CD4-positive, alpha-beta T cell treated with Interferon alpha-2 for 1 hour (primary cell): Measurements from ENCODE around the gene KRTAP5-10.
"Not testable (repeated sequence)": the region's sequence is repeated elsewhere in the genome, so short reads cannot be mapped to it uniquely, and the experiment has no call there.

Experiments
- DNase-seq, 2 donors: peaks; one replicate each; pipeline ENCODE4 v3.0.0-alpha.2; 2020 to 2022

KRTAP5-10 gene

GRCh38 chr11:71574418-71574817, 9.1 kb downstream of the KRTAP5-10 start:
- no peak for DNase-seq

GRCh38 chr11:71575723-71576424, 10.5 kb downstream of the KRTAP5-10 start:
- no peak for DNase-seq

GRCh38 chr11:71576688-71577465, 11.5 kb downstream of the KRTAP5-10 start:
- DNase-seq = not testable (repeated sequence)

- no peak for DNase-seq
Measured at GRCh38 chr11:71577469-71578004, 12.2 kb downstream of the KRTAP5-10 start.

- not testable (repeated sequence) for DNase-seq
Measured at GRCh38 chr11:71579513-71579912, 14.2 kb downstream of the KRTAP5-10 start.

GRCh38 chr11:71580057-71581003, 15.0 kb downstream of the KRTAP5-10 start:
- peak in 1 of 2 donors; percentile 31 for DNase-seq

- no peak for DNase-seq
Measured at GRCh38 chr11:71581826-71582225, 16.5 kb downstream of the KRTAP5-10 start.

GRCh38 chr11:71582309-71582895, 17.0 kb downstream of the KRTAP5-10 start, which contains the start of gene KRTAP5-11:
KRTAP5-11 (minus strand) TSS chr11:71582875; CDS start chr11:71582837, 38 bp downstream.
- no peak for DNase-seq

GRCh38 chr11:71582969-71583368, 17.6 kb downstream of the KRTAP5-10 start:
- not testable (repeated sequence) for DNase-seq

- DNase-seq = not testable (repeated sequence)
Measured at GRCh38 chr11:71585673-71586072, 20.3 kb downstream of the KRTAP5-10 start.

GRCh38 chr11:71588314-71588713, 23.0 kb downstream of the KRTAP5-10 start:
- not testable (repeated sequence) for DNase-seq

- DNase-seq = peak in 1 of 2 donors; percentile 16
Measured at GRCh38 chr11:71588822-71589545, 23.6 kb downstream of the KRTAP5-10 start.

- DNase-seq = not testable (repeated sequence)
Measured at GRCh38 chr11:71589546-71589920, 24.2 kb downstream of the KRTAP5-10 start.

GRCh38 chr11:71603221-71603620, 37.9 kb downstream of the KRTAP5-10 start:
- DNase-seq = not testable (repeated sequence)

GRCh38 chr11:71604798-71605488, 39.6 kb downstream of the KRTAP5-10 start:
- peak in 1 of 2 donors; percentile 28 for DNase-seq

- not testable (repeated sequence) for DNase-seq
Measured at GRCh38 chr11:71606853-71607519, 41.6 kb downstream of the KRTAP5-10 start.

- DNase-seq = not testable (repeated sequence)
Measured at GRCh38 chr11:71607520-71608216, 42.3 kb downstream of the KRTAP5-10 start.

GRCh38 chr11:71608272-71608671, 42.9 kb downstream of the KRTAP5-10 start:
- DNase-seq = not testable (repeated sequence)

GRCh38 chr11:71611218-71611910, 46.0 kb downstream of the KRTAP5-10 start:
- DNase-seq = not testable (repeated sequence)
